MM.1S (cell line): Measurements from ENCODE around the gene FOSL1.

Experiments
- EZH2 ChIP-seq: fragments of 300-600 bp; sonication (generic); optimal IDR thresholded peaks from 2 replicates; pipeline ENCODE3; 2017; ENCODE audit warnings: low read depth, mild to moderate bottlenecking, antibody characterized with exemption, low read length, mixed read lengths
- TF ChIP-seq, protein P1 (sequence below): fragments of 300-600 bp; sonication (generic); IDR thresholded peaks from 2 replicates; pipeline ENCODE4 v1.5.1; 2016; ENCODE audit warnings: antibody characterized with exemption, low read length, mixed read lengths

DNA sequence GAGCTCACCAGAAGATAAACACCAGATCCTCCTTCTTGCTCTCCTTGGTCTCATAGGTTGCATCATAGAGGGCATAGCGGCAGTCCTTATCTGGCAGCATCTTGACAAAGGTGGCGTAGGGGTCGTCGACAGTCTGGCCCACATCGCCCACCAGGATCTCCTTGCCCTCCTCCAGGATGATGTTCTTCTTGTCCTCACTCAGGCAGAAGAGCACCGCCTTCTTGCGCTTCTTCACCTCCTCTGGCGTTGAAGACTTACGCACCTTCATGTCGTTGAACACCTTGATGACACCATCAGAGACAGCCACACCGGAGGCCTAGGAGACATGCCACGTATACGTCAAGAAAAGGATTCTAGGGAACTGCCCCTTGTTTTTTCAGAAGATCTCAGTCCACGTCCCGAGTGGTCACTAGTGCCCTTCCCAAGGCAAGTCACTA lies 44.2 kb downstream of the FOSL1 start:
- TF ChIP-seq, protein P1, sequence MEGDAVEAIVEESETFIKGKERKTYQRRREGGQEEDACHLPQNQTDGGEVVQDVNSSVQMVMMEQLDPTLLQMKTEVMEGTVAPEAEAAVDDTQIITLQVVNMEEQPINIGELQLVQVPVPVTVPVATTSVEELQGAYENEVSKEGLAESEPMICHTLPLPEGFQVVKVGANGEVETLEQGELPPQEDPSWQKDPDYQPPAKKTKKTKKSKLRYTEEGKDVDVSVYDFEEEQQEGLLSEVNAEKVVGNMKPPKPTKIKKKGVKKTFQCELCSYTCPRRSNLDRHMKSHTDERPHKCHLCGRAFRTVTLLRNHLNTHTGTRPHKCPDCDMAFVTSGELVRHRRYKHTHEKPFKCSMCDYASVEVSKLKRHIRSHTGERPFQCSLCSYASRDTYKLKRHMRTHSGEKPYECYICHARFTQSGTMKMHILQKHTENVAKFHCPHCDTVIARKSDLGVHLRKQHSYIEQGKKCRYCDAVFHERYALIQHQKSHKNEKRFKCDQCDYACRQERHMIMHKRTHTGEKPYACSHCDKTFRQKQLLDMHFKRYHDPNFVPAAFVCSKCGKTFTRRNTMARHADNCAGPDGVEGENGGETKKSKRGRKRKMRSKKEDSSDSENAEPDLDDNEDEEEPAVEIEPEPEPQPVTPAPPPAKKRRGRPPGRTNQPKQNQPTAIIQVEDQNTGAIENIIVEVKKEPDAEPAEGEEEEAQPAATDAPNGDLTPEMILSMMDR = no peak
- TF ChIP-seq EZH2 = no peak
